MM.1S (cell line): ENCODE results near the gene ITGA5.

ENCODE experiments used
- EZH2 ChIP-seq: fragments of 300-600 bp; sonication (generic); optimal IDR thresholded peaks from 2 replicates; pipeline ENCODE3; 2017; ENCODE audit warnings: low read depth, mild to moderate bottlenecking, antibody characterized with exemption, low read length, mixed read lengths
- TF ChIP-seq, protein P1 (sequence below): fragments of 300-600 bp; sonication (generic); IDR thresholded peaks from 2 replicates; pipeline ENCODE4 v1.5.1; 2016; ENCODE audit warnings: antibody characterized with exemption, low read length, mixed read lengths

- TF ChIP-seq, protein P1, sequence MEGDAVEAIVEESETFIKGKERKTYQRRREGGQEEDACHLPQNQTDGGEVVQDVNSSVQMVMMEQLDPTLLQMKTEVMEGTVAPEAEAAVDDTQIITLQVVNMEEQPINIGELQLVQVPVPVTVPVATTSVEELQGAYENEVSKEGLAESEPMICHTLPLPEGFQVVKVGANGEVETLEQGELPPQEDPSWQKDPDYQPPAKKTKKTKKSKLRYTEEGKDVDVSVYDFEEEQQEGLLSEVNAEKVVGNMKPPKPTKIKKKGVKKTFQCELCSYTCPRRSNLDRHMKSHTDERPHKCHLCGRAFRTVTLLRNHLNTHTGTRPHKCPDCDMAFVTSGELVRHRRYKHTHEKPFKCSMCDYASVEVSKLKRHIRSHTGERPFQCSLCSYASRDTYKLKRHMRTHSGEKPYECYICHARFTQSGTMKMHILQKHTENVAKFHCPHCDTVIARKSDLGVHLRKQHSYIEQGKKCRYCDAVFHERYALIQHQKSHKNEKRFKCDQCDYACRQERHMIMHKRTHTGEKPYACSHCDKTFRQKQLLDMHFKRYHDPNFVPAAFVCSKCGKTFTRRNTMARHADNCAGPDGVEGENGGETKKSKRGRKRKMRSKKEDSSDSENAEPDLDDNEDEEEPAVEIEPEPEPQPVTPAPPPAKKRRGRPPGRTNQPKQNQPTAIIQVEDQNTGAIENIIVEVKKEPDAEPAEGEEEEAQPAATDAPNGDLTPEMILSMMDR, result no peak
- no peak for TF ChIP-seq EZH2
These were observed 26.4 kb downstream of the ITGA5 start for GRCh38 chr12:54392485-54393206.
